ENCODE data around the gene ANO8. TPM values are rescaled to one million over a fixed set of nuclear protein-coding genes. Genes with fewer than 3 reads are reported as not detected.
A peak's percentile ranks its signal among the peaks of the same experiment; 100 is the strongest.

The ANO8 gene
- total and polyA plus RNA-seq, 7 donors, result 0.46 to 10.5 (median 2.5) TPM

- Histone ChIP-seq H3K36me3 (peaks cover 9 to 69% (median 30%) of the 10 kb centered on the region in 4 donors), H3K4me1 (peaks cover 0 to 5% (median 0%) of the 10 kb centered on the region in 4 donors), H3K4me3 (no peak overlapping the region), H3K9me3 (no peaks in the 10 kb centered on the region), H3K27me3 (peaks cover 0 to 5% (median 0%) of the 10 kb centered on the region in 3 donors), H3K27ac (no peak overlapping the region)
- 83 to 93% methylated on average over 11 of the region's 11 CpGs for WGBS, 2 donors
- intact Hi-C loops (cut with DNase I), result no loop called here
- TF ChIP-seq EP300 (IDR thresholded peaks at IDR 0.05) (no peak), POLR2A (IDR thresholded peaks at IDR 0.05) (no peak), POLR2AphosphoS5 (IDR thresholded peaks at IDR 0.05) (no peak)
- TF ChIP-seq, protein P1, sequence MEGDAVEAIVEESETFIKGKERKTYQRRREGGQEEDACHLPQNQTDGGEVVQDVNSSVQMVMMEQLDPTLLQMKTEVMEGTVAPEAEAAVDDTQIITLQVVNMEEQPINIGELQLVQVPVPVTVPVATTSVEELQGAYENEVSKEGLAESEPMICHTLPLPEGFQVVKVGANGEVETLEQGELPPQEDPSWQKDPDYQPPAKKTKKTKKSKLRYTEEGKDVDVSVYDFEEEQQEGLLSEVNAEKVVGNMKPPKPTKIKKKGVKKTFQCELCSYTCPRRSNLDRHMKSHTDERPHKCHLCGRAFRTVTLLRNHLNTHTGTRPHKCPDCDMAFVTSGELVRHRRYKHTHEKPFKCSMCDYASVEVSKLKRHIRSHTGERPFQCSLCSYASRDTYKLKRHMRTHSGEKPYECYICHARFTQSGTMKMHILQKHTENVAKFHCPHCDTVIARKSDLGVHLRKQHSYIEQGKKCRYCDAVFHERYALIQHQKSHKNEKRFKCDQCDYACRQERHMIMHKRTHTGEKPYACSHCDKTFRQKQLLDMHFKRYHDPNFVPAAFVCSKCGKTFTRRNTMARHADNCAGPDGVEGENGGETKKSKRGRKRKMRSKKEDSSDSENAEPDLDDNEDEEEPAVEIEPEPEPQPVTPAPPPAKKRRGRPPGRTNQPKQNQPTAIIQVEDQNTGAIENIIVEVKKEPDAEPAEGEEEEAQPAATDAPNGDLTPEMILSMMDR (IDR thresholded peaks at IDR 0.05), result no peak
- DNase-seq, result no peak
Observed at GRCh38 chr19:17320435-17320834, 14.2 kb downstream of the ANO8 start.

DNA sequence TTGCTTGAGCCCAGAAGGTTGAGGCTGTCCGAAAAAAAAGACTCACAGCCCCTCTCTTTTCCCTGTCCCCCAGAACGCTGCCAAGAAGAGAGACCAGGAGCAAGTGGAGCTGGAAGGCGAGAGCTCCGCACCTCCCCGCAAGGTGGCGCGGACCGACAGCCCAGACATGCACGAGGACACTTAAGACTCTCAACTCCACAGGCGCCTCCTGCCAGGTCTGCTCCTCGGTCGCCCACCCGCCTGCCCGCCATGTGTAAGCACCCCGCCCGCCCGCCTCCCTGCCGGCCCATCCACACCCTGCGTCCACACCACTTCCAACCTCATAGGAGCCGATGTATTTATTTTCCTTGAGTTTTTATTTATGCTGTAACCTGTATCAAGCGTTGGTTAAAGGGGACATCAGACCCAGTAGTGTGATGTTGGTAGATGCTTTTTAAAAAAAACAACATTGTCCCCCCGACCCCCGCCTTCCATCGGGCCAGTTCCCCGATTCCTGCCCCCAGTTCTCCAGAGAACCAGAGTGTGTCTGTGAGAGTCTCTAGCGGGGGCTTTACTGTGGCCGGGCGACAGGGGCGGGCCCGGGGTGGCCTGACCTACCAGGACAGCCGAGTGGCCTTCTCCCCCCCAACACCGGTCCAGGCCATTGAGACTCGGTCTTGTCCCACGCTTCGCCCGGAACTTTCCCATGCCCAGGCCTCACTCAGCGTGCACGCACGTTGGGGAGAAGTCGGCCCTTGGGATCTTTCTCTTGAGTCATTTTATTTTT lies 15.0 kb downstream of the ANO8 start:
- DNase-seq, result no peak
- TF ChIP-seq POLR2A (IDR thresholded peaks at IDR 0.05) (no peak), POLR2AphosphoS5 (IDR thresholded peaks at IDR 0.05) (no peak), EP300 (IDR thresholded peaks at IDR 0.05) (no peak)
- TF ChIP-seq, protein P1 (IDR thresholded peaks at IDR 0.05), result no peak
- Histone ChIP-seq H3K27ac (no peak overlapping the region), H3K36me3 (peaks cover 11 to 74% (median 33%) of the 10 kb centered on the region in 4 donors), H3K4me3 (no peak overlapping the region), H3K9me3 (no peaks in the 10 kb centered on the region), H3K27me3 (peaks cover 0 to 5% (median 0%) of the 10 kb centered on the region in 3 donors), H3K4me1 (peaks cover 0 to 5% (median 0%) of the 10 kb centered on the region in 4 donors)
- intact Hi-C loops (cut with DNase I), result no loop called here
- WGBS, 2 donors, result 90 to 93% methylated on average over 40 of the region's 40 CpGs

DNA sequence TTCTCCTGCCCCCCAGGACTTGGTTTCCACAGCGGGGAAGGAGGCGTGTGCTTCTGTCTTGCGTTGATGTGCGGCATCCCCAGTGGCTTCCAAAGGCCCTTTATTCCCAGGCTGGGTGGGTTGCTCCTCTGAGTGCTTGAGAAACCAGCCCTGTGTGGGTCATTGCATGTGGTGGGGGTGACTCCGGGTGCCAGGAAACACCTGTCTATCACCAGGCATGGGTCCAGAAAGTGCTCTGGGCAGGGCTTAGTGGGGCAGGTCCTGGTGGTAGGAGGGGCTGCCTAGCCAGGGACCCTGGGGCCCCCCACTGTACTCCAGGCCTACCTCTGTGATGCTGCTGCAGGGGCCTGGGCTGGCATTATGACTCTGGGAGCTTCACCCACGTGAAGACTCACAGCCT lies 15.7 kb downstream of the ANO8 start:
- H3K4me1 ChIP-seq, result peaks cover 0 to 5% (median 0%) of the 10 kb centered on the region in 4 donors
- no peak for TF ChIP-seq POLR2AphosphoS5 (IDR thresholded peaks at IDR 0.05)
- no peak for TF ChIP-seq EP300 (IDR thresholded peaks at IDR 0.05)
- TF ChIP-seq POLR2A (IDR thresholded peaks at IDR 0.05), result no peak
- TF ChIP-seq, protein P1 (IDR thresholded peaks at IDR 0.05), result no peak
- DNase-seq, result no peak
- intact Hi-C loops (cut with DNase I), result no loop called here
- H3K36me3 ChIP-seq, result peaks cover 17 to 81% (median 39%) of the 10 kb centered on the region in 4 donors
- no peak overlapping the region for H3K27ac ChIP-seq
- H3K9me3 ChIP-seq, result no peaks in the 10 kb centered on the region
- H3K27me3 ChIP-seq, result peaks cover 0 to 5% (median 0%) of the 10 kb centered on the region in 3 donors
- no peak overlapping the region for H3K4me3 ChIP-seq
- 72 to 73% methylated on average over 6 of the region's 6 CpGs for WGBS, 2 donors

DNA sequence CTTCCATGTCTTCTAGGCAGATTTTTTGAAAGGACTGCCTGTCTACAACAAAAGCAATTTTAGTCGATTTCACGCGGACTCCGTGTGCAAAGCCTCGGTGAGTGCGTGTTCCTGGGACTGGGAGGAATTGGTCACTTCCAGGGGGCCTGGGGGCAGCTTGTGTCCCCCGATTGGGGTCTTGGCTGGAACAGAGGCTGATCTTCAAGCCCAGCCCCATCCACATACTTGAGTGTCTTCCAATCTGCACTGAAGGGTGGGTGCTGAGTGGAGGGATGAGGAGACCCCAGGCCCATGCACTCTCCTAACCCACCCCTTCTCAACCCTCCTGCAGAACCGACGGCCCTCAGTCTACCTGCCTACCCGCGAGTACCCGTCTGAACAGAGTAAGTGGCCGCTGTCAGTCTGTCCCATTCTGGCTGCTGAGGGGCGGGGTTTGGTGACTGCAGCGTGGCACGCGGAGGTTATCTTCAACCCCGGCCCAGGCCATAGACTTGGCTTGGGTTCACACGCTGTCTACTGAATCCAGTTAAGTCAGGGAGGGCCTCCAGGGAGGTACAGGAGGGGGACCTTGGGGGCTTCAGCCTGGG lies 20.6 kb downstream of the ANO8 start:
- TF ChIP-seq POLR2A (IDR thresholded peaks at IDR 0.05), result no peak
- TF ChIP-seq, protein P1 (IDR thresholded peaks at IDR 0.05), result no peak
- no peak for TF ChIP-seq EP300 (IDR thresholded peaks at IDR 0.05)
- no peaks in the 10 kb centered on the region for H3K27me3 ChIP-seq
- intact Hi-C loops (cut with DNase I), result no loop called here
- H3K27ac ChIP-seq, result no peak overlapping the region
- H3K36me3 ChIP-seq, result peaks cover 8 to 60% (median 23%) of the 10 kb centered on the region in 4 donors
- 91 to 96% methylated on average over 19 of the region's 19 CpGs for WGBS, 2 donors
- H3K9me3 ChIP-seq, result no peaks in the 10 kb centered on the region
- peaks cover 0 to 30% (median 25%) of the 10 kb centered on the region in 4 donors for H3K4me1 ChIP-seq
- DNase-seq, result peak; percentile 56
- no peak overlapping the region for H3K4me3 ChIP-seq
